ENCODE data around the gene BRWD1. TPM values are rescaled to one million over a fixed set of nuclear protein-coding genes. Genes with fewer than 3 reads are reported as not detected.
"Not testable (repeated sequence)": the region's sequence is repeated elsewhere in the genome, so short reads cannot be mapped to it uniquely, and the experiment has no call there.

Gene BRWD1
- total RNA-seq, 4 donors from 2014 or later = 55.0 to 104 (median 67.9) TPM

- TF ChIP-seq CTCF (IDR thresholded peaks at IDR 0.05) = peak; percentile 13 to 32 (median 15)
- not testable (repeated sequence) for H3K4me1 ChIP-seq; H3K4me3 ChIP-seq; H3K36me3 ChIP-seq; H3K9me3 ChIP-seq; H3K27ac ChIP-seq (replicated peaks in 1 of 4); H3K27me3 ChIP-seq
- peak; percentile 19 for DNase-seq (ENCODE audit: extremely low spot score)
- 75% methylated on average over 8 of the region's 8 CpGs for WGBS
- intact Hi-C loops (cut with DNase I) = loop anchor here (5.0 kb wide), 1 partner anchor 629 kb away; no protein-coding TSS in a partner anchor
Measured at GRCh38 chr21:39136138-39136537, 177.3 kb downstream of the BRWD1 start.

- Histone ChIP-seq H3K27me3 (no peaks in the 10 kb centered on the region), H3K4me3 (no peak overlapping the region), H3K9me3 (peaks cover 0 to 4% (median 0%) of the 10 kb centered on the region in 4 donors), H3K36me3 (no peaks in the 10 kb centered on the region), H3K4me1 (no peaks in the 10 kb centered on the region), H3K27ac (replicated peaks in 1 of 4) (no peak overlapping the region)
- WGBS = 95% methylated on average over 15 of the region's 15 CpGs
- TF ChIP-seq POLR2A (IDR thresholded peaks at IDR 0.05; ENCODE audit: low read depth) = no peak
- no peak for TF ChIP-seq POLR2AphosphoS5 (IDR thresholded peaks at IDR 0.05)
- no peak for TF ChIP-seq CTCF (IDR thresholded peaks at IDR 0.05)
- TF ChIP-seq EP300 (IDR thresholded peaks at IDR 0.05) = no peak
- DNase-seq (ENCODE audit: extremely low spot score) = peak; percentile 86
- intact Hi-C loops (cut with DNase I) = no loop called here
Measured at GRCh38 chr21:39134288-39134810, 179.1 kb downstream of the BRWD1 start.

Small RNA genes within 50 kb of the gene (small RNA-seq; reads per million reads assigned to genes)
- gene RF00019 = 0 reads per million in 3 donors

Other genes with a start within 250 kb of the BRWD1 start
- 10 to 100 TPM; 23.5 to 32.8 (median 25.1) TPM for gene PSMG1, start 130.2 kb downstream of the BRWD1 start, total RNA-seq
- gene HMGN1, start 35.5 kb upstream of the BRWD1 start, total RNA-seq = 10 to 100 TPM; 69.1 to 77.4 (median 72.1) TPM
- 1 to 10 TPM in 3 of 4 donors, under 1 TPM in 1; 0.83 to 2.8 (median 2.2) TPM for gene LCA5L, start 132.1 kb upstream of the BRWD1 start, total RNA-seq
- 10 to 100 TPM in 3 of 4 donors, 1 to 10 TPM in 1; 9.7 to 33.9 (median 24.1) TPM for gene SH3BGR, start 138.3 kb upstream of the BRWD1 start, total RNA-seq

Data from esophagus muscularis mucosa (tissue), 4 donors.